ENCODE results near the gene GRM8.
A peak's percentile ranks its signal among the peaks of the same experiment; 100 is the strongest.

Gene GRM8

DNA sequence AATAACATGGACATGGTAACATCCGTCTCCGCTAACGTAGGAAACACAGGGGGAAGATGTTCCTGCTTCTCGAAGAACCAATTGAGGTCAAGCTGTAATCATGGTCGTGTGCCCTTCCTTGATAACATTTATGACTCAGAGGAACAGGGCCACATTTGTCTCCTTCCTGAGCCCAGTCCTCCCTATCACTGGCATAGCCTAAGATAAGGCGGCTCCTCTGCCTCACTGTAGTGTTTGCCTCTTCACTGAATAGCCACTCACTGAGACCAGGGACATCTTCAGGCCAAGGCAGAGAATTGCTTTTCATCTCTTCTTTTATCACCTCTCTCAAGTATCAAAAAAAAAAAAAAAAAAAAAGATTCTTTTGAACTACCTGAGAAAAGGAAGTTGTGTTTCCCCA, 5.4 kb upstream of the GRM8 start:
- no peak for DNase-seq (ENCODE audit: extremely low read depth, low read depth)

DNA sequence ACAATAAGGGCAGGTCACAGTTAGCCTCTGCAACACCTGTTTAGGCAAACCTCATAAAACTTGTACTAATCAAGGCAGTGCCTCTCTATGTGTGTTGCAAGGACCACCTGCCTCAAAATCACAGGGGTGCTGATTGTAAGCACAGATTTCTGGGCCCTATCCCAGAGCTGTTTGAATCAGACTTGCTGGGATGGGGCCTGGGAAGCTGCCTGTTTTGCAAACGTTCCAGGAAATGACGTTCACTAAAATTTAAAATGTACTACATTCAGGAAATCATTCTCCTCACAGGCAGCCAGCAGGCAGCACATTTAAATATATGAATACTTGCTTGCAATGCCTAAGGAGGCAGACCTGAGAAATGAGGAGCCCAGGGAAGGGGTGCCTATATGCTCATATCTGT, 4.3 kb upstream of the GRM8 start:
- no peak for DNase-seq (ENCODE audit: extremely low read depth, low read depth)
- TF ChIP-seq, protein P1, sequence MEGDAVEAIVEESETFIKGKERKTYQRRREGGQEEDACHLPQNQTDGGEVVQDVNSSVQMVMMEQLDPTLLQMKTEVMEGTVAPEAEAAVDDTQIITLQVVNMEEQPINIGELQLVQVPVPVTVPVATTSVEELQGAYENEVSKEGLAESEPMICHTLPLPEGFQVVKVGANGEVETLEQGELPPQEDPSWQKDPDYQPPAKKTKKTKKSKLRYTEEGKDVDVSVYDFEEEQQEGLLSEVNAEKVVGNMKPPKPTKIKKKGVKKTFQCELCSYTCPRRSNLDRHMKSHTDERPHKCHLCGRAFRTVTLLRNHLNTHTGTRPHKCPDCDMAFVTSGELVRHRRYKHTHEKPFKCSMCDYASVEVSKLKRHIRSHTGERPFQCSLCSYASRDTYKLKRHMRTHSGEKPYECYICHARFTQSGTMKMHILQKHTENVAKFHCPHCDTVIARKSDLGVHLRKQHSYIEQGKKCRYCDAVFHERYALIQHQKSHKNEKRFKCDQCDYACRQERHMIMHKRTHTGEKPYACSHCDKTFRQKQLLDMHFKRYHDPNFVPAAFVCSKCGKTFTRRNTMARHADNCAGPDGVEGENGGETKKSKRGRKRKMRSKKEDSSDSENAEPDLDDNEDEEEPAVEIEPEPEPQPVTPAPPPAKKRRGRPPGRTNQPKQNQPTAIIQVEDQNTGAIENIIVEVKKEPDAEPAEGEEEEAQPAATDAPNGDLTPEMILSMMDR (IDR thresholded peaks at IDR 0.05; ENCODE audit: low read depth, low read length) = no peak

More for the DNA sequence above, 5.4 kb upstream of the GRM8 start:
- TF ChIP-seq, protein P1 (IDR thresholded peaks at IDR 0.05; ENCODE audit: low read depth, low read length) = no peak

DNA sequence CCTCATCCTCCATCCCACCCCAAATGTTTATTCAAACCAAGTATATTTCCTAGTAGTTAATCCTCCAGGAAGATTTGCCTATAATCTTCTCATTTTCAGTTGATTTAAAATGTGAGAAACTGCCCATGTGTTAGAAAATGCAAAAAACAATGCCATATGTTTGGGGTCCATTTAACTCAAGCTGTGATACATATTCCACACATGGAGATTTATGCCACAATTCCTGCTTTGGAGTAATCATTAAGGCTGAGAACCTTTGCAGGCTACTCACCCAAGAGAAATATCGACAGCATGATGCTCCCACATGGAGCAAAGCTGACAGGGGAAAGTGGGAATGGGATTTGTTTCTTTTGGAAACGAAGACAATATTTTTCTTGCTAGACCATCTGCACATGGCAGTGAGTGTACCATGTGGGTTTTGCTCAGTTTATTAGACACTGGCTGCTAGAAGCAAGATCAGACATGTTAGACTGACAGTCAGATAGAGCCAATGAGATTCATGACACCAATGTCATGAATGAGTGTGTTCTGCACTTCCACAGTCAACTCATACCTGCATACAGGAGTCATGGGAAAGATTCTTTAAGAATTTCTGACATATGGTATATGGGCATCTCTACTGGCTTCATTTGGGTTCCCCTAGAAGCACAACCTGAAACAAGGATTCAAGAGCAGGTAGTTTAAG, 3.4 kb upstream of the GRM8 start:
- TF ChIP-seq, protein P1 (IDR thresholded peaks at IDR 0.05; ENCODE audit: low read depth, low read length) = no peak

DNA sequence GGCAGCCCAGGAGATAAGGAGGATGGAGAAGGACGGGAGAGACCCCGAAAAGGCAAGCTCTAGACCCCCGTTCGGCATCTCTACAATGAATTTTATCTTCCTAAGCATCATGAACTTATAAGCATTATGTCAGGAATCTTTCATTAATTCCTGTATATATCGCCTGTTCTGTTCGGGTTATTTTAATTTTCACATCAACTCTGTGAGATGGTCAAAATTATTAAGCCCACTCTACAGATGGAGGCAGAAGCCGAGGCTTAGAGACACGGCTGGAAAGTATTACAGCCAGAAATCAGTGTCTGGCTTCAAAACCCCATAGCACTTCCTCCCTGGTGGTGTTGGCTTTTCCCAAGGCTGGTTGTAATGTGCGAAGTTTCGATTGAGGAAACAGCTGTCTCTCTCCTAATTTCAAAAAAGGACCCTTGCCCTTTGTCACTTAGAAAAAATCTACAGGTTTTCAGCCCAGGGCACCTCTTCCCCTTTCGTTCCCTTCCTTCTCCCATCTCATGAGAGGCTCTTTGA, 1.5 kb upstream of the GRM8 start:
- TF ChIP-seq, protein P1 (IDR thresholded peaks at IDR 0.05; ENCODE audit: low read depth, low read length) = no peak

More for the DNA sequence above, 3.4 kb upstream of the GRM8 start:
- DNase-seq (ENCODE audit: extremely low read depth, low read depth) = no peak

DNA sequence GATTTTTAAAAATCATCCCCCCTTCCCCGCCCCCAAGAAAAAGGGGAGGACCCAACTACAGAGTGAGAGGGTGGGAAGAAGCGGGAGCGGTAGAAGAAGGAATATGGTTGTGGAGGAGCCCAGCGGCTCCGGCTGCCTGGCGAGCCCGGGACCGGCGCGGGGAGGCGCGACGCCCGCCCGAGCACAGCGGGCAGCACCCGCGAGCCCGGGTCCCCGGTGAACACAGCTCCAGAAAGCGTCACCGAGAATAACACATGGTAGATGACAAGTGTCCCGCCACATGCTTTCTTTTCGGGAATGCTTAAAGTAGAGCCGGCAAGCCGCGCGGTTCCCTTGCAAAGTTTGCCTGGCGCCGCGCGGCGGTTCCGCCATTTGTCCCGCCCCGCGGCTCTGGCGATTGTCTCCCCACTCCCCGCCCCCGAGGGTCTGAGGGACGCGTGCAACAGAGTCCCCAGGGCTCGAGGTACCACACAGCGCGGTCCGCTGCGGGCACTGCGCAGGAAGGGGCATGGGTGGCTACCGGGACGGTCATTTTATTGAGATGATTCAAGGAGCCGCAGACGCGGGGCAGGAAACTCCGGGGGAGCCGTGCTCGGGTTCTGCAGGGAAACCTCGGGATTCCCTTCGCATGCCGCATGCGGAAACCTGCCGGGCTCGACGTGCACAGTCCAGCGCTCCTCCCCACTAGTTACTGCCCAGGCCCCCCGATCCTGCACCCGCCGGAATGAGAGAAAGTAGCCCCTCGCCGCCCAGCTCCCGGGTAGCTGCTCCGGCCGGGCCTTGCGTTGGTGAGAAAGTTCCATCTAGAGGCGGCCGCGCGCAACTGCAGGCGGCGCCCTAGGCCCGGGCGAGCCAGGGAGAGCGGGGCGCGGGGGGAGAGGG, 781 bp upstream of the GRM8 start:
- peak; percentile 7 for DNase-seq (ENCODE audit: extremely low read depth, low read depth)
- TF ChIP-seq, protein P1 (IDR thresholded peaks at IDR 0.05; ENCODE audit: low read depth, low read length) = peak; percentile 84

More for the DNA sequence above, 1.5 kb upstream of the GRM8 start:
- no peak for DNase-seq (ENCODE audit: extremely low read depth, low read depth)

DNA sequence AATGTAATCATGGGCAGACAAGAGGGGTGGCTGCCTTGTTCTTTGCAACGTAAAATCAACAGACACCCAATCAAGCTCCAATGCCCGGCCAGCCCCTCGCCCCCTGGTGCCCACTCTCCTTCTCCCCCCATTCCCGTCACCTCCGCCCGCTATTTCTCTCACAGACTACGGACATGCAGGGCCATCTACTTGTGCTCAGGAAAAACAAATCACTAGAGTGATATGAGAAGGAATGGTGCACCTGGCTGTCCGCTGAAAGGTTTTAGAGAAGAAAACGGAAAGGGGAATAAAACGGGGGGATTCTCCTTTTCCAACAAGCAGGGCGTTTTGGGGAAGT, 396 bp downstream of the GRM8 start:
- DNase-seq (ENCODE audit: extremely low read depth, low read depth) = no peak
- TF ChIP-seq, protein P1 (IDR thresholded peaks at IDR 0.05; ENCODE audit: low read depth, low read length) = no peak
